Measurements from ENCODE around the gene ELAVL2. TPM values are rescaled to one million over a fixed set of nuclear protein-coding genes. Genes with fewer than 3 reads are reported as not detected.

ELAVL2 gene
- polyA plus RNA-seq, 1 donor from 2014 or later, result not detected

GRCh38 chr9:23798325-23798724, 27.7 kb downstream of the ELAVL2 start:
- no peak overlapping the region for H3K4me3 Mint-ChIP-seq
- H3K36me3 Mint-ChIP-seq, result no peaks in the 10 kb centered on the region
- no peaks in the 10 kb centered on the region for H3K27me3 Mint-ChIP-seq
- peaks cover 0 to 12% (median 1%) of the 10 kb centered on the region in 3 donors for H3K9me3 Mint-ChIP-seq
- no peak overlapping the region for H3K27ac Mint-ChIP-seq
- peaks cover 0 to 3% (median 0%) of the 10 kb centered on the region in 3 donors for H3K4me1 Mint-ChIP-seq

- Mint-ChIP-seq H3K27ac (no peak overlapping the region), H3K4me1 (no peaks in the 10 kb centered on the region), H3K4me3 (no peak overlapping the region), H3K27me3 (no peaks in the 10 kb centered on the region), H3K9me3 (peaks cover 0 to 8% (median 1%) of the 10 kb centered on the region in 3 donors), H3K36me3 (no peaks in the 10 kb centered on the region)
Measured at GRCh38 chr9:23796209-23796608, 29.8 kb downstream of the ELAVL2 start.

- Mint-ChIP-seq H3K9me3 (peaks cover 0 to 4% (median 2%) of the 10 kb centered on the region in 3 donors), H3K36me3 (no peaks in the 10 kb centered on the region), H3K27me3 (no peaks in the 10 kb centered on the region), H3K4me1 (no peaks in the 10 kb centered on the region), H3K27ac (no peak overlapping the region), H3K4me3 (no peak overlapping the region)
Measured at GRCh38 chr9:23790351-23791260, 35.4 kb downstream of the ELAVL2 start.

GRCh38 chr9:23789529-23790254, 36.3 kb downstream of the ELAVL2 start:
- H3K4me3 Mint-ChIP-seq, result no peak overlapping the region
- no peaks in the 10 kb centered on the region for H3K36me3 Mint-ChIP-seq
- H3K4me1 Mint-ChIP-seq, result no peaks in the 10 kb centered on the region
- H3K27me3 Mint-ChIP-seq, result no peaks in the 10 kb centered on the region
- no peak overlapping the region for H3K27ac Mint-ChIP-seq
- peaks cover 0 to 7% (median 2%) of the 10 kb centered on the region in 3 donors for H3K9me3 Mint-ChIP-seq

- Mint-ChIP-seq H3K27me3 (no peaks in the 10 kb centered on the region), H3K36me3 (no peaks in the 10 kb centered on the region), H3K27ac (no peak overlapping the region), H3K4me3 (no peak overlapping the region), H3K9me3 (peaks cover 0 to 11% (median 2%) of the 10 kb centered on the region in 3 donors), H3K4me1 (no peaks in the 10 kb centered on the region)
Measured at GRCh38 chr9:23784962-23785361, 41.1 kb downstream of the ELAVL2 start.

- H3K9me3 Mint-ChIP-seq, result peaks cover 0 to 14% (median 2%) of the 10 kb centered on the region in 3 donors
- no peaks in the 10 kb centered on the region for H3K4me1 Mint-ChIP-seq
- no peak overlapping the region for H3K27ac Mint-ChIP-seq
- H3K36me3 Mint-ChIP-seq, result no peaks in the 10 kb centered on the region
- no peak overlapping the region for H3K4me3 Mint-ChIP-seq
- H3K27me3 Mint-ChIP-seq, result no peaks in the 10 kb centered on the region
Measured at GRCh38 chr9:23783509-23783908, 42.5 kb downstream of the ELAVL2 start.

- Mint-ChIP-seq H3K9me3 (peaks cover 0 to 16% (median 2%) of the 10 kb centered on the region in 3 donors), H3K27me3 (no peaks in the 10 kb centered on the region), H3K4me3 (no peak overlapping the region), H3K4me1 (no peaks in the 10 kb centered on the region), H3K36me3 (no peaks in the 10 kb centered on the region), H3K27ac (no peak overlapping the region)
Measured at GRCh38 chr9:23779220-23779619, 46.8 kb downstream of the ELAVL2 start.

- Mint-ChIP-seq H3K4me1 (no peaks in the 10 kb centered on the region), H3K9me3 (peaks cover 0 to 13% (median 2%) of the 10 kb centered on the region in 3 donors), H3K4me3 (no peak overlapping the region), H3K27ac (no peak overlapping the region), H3K36me3 (no peaks in the 10 kb centered on the region), H3K27me3 (no peaks in the 10 kb centered on the region)
Measured at GRCh38 chr9:23777328-23777727, 48.7 kb downstream of the ELAVL2 start.

- Mint-ChIP-seq H3K27me3 (no peaks in the 10 kb centered on the region), H3K4me3 (no peak overlapping the region), H3K27ac (no peak overlapping the region), H3K36me3 (no peaks in the 10 kb centered on the region), H3K9me3 (peaks cover 2 to 10% (median 2%) of the 10 kb centered on the region in 3 donors), H3K4me1 (no peaks in the 10 kb centered on the region)
Measured at GRCh38 chr9:23775549-23775948, 50.5 kb downstream of the ELAVL2 start.

- Mint-ChIP-seq H3K9me3 (peaks cover 2 to 10% (median 2%) of the 10 kb centered on the region in 3 donors), H3K36me3 (no peaks in the 10 kb centered on the region), H3K4me1 (no peaks in the 10 kb centered on the region), H3K27ac (no peak overlapping the region), H3K27me3 (no peaks in the 10 kb centered on the region), H3K4me3 (no peak overlapping the region)
Measured at GRCh38 chr9:23774266-23774665, 51.8 kb downstream of the ELAVL2 start.

- no peak overlapping the region for H3K27ac Mint-ChIP-seq
- H3K4me1 Mint-ChIP-seq, result no peaks in the 10 kb centered on the region
- H3K27me3 Mint-ChIP-seq, result no peaks in the 10 kb centered on the region
- H3K4me3 Mint-ChIP-seq, result no peak overlapping the region
- peaks cover 2 to 8% (median 7%) of the 10 kb centered on the region in 3 donors for H3K9me3 Mint-ChIP-seq
- no peaks in the 10 kb centered on the region for H3K36me3 Mint-ChIP-seq
Measured at GRCh38 chr9:23772385-23772783, 53.7 kb downstream of the ELAVL2 start.

GRCh38 chr9:23771746-23772384, 54.2 kb downstream of the ELAVL2 start:
- H3K27ac Mint-ChIP-seq, result no peak overlapping the region
- no peaks in the 10 kb centered on the region for H3K36me3 Mint-ChIP-seq
- no peak overlapping the region for H3K4me3 Mint-ChIP-seq
- H3K9me3 Mint-ChIP-seq, result peaks cover 2 to 8% (median 7%) of the 10 kb centered on the region in 3 donors
- H3K4me1 Mint-ChIP-seq, result no peaks in the 10 kb centered on the region
- no peaks in the 10 kb centered on the region for H3K27me3 Mint-ChIP-seq

GRCh38 chr9:23769307-23769935, 56.6 kb downstream of the ELAVL2 start:
- H3K4me1 Mint-ChIP-seq, result no peaks in the 10 kb centered on the region
- no peak overlapping the region for H3K27ac Mint-ChIP-seq
- H3K36me3 Mint-ChIP-seq, result no peaks in the 10 kb centered on the region
- H3K27me3 Mint-ChIP-seq, result no peaks in the 10 kb centered on the region
- H3K9me3 Mint-ChIP-seq, result peaks cover 0 to 7% (median 4%) of the 10 kb centered on the region in 3 donors
- no peak overlapping the region for H3K4me3 Mint-ChIP-seq

GRCh38 chr9:23768861-23769260, 57.2 kb downstream of the ELAVL2 start:
- Mint-ChIP-seq H3K27ac (no peak overlapping the region), H3K4me3 (no peak overlapping the region), H3K36me3 (no peaks in the 10 kb centered on the region), H3K9me3 (peaks cover 0 to 7% (median 4%) of the 10 kb centered on the region in 3 donors), H3K27me3 (no peaks in the 10 kb centered on the region), H3K4me1 (no peaks in the 10 kb centered on the region)

- H3K36me3 Mint-ChIP-seq, result no peaks in the 10 kb centered on the region
- H3K4me3 Mint-ChIP-seq, result no peak overlapping the region
- H3K4me1 Mint-ChIP-seq, result no peaks in the 10 kb centered on the region
- no peaks in the 10 kb centered on the region for H3K27me3 Mint-ChIP-seq
- H3K9me3 Mint-ChIP-seq, result peaks cover 0 to 8% (median 4%) of the 10 kb centered on the region in 3 donors
- no peak overlapping the region for H3K27ac Mint-ChIP-seq
Measured at GRCh38 chr9:23766613-23767012, 59.4 kb downstream of the ELAVL2 start.
